GM12878 (cell line): ENCODE results near the gene SPOCK1. TPM values are rescaled to one million over a fixed set of nuclear protein-coding genes. Genes with fewer than 3 reads are reported as not detected.

ENCODE experiments used
- ATAC-seq: fragments of 200-7000 bp; cut with Tn5 transposase; 3 replicates; pipeline ENCODE4 v1.9.1; 2020; ENCODE audit warnings: mild to moderate bottlenecking, moderate library complexity
- BruUV-seq: library from RNA; stranded (reverse); fragments of 400-500 nt; replicated peaks from 2 replicates; lab custom pipeline; 2021; lab: Mats Ljungman, UMichigan
- CTCF ChIA-PET: fragments of 300-600 bp; sonication (Branson Sonifier 250); formaldehyde crosslinking; extraction: SDS; loops from one replicate; lab custom pipeline; 2021; ENCODE audit warnings: inconsistent platforms; lab: Yijun Ruan, JAX
- POLR2A ChIA-PET: fragments of 350-600 bp; formaldehyde crosslinking; extraction: SDS; loops from one replicate; lab custom pipeline; 2021; ENCODE audit warnings: inconsistent platforms; lab: Charles Lee
- RAD21 ChIA-PET: fragments of 300-600 bp; sonication (Branson Sonifier 250); formaldehyde crosslinking; loops from one replicate; lab custom pipeline; 2023; ENCODE audit warnings: antibody characterized with exemption; ENCODE audit not compliant: unreplicated experiment; lab: Charles Lee
- SMC1A ChIA-PET: fragments of 300-600 bp; sonication (Branson Sonifier 250); formaldehyde crosslinking; loops from one replicate; lab custom pipeline; 2023; ENCODE audit not compliant: unreplicated experiment, uncharacterized antibody; lab: Charles Lee
- DNase-seq: peaks from one replicate; pipeline ENCODE4 v3.0.0-alpha.2; 2011; ENCODE audit warnings: low read depth, low spot score
- FAIRE-seq: peaks from 3 replicates; lab custom pipeline; 2011; peaks lifted over from hg19 to GRCh38; lab: Jason Lieb, UNC
- H2AFZ ChIP-seq: 2 replicates; pipeline ENCODE4 v1.6.0; 2011; ENCODE audit warnings: low read depth, low read length, control low read depth; ENCODE audit not compliant: control insufficient read depth
- H3K27ac ChIP-seq: 2 replicates; pipeline ENCODE4 v1.5.1; 2011; ENCODE audit warnings: control low read depth; ENCODE audit not compliant: control insufficient read depth, insufficient read depth
- H3K27me3 ChIP-seq, 2 experiments: replicated peaks in 1 of 2; 2 replicates each; pipeline versions ENCODE4 v1.6.0 to v1.6.1; 2011; ENCODE audit warnings: low read length in 1 of 2; ENCODE audit not compliant: control insufficient read depth in 2 of 2, insufficient read depth in 2 of 2
- H3K36me3 ChIP-seq, 2 experiments: 2 replicates each; pipeline ENCODE4 v1.5.1; 2011; ENCODE audit warnings: low read length in 1 of 2; ENCODE audit not compliant: control insufficient read depth in 2 of 2, insufficient read depth in 2 of 2
- H3K4me1 ChIP-seq: 2 replicates; pipeline ENCODE4 v1.6.1; 2011; ENCODE audit warnings: mild to moderate bottlenecking, low read length, moderate library complexity, mixed read lengths; ENCODE audit not compliant: control insufficient read depth, insufficient read depth
- H3K4me2 ChIP-seq: 2 replicates; pipeline ENCODE4 v1.6.0; 2011; ENCODE audit warnings: control low read depth; ENCODE audit not compliant: control insufficient read depth, insufficient read depth
- H3K4me3 ChIP-seq: fragments of 200-600 bp; sonication (generic); 2 replicates; pipeline ENCODE4 v1.5.1; 2016
- H3K79me2 ChIP-seq: 2 replicates; pipeline ENCODE4 v1.6.0; 2011; ENCODE audit warnings: low read length; ENCODE audit not compliant: control insufficient read depth, insufficient read depth
- H3K9ac ChIP-seq: 2 replicates; pipeline ENCODE4 v1.8.0; 2011; ENCODE audit warnings: low read length, control low read depth, mixed read lengths; ENCODE audit not compliant: control insufficient read depth, insufficient read depth
- H3K9me3 ChIP-seq: replicated peaks from 3 replicates; pipeline ENCODE4 v1.5.1; 2011; ENCODE audit warnings: mild to moderate bottlenecking, low read length; ENCODE audit not compliant: control insufficient read depth, insufficient read depth
- H4K20me1 ChIP-seq: 2 replicates; pipeline ENCODE4 v1.6.0; 2011; ENCODE audit not compliant: control insufficient read depth, insufficient read depth
- CEBPZ ChIP-seq: fragments of 150-350 bp; IDR thresholded peaks from 2 replicates; pipeline ENCODE4 v1.6.1; 2016; ENCODE audit warnings: low read depth, low read length
- FOXK2 ChIP-seq: fragments of 450-650 bp; IDR thresholded peaks from 2 replicates; pipeline ENCODE4 v1.6.1; 2017; ENCODE audit warnings: mild to moderate bottlenecking, moderate library complexity
- MXI1 ChIP-seq: fragments of 150-350 bp; IDR thresholded peaks from 2 replicates; pipeline ENCODE4 v1.6.1; 2011; ENCODE audit warnings: low read depth, mild to moderate bottlenecking, inconsistent platforms, low read length, improper control_type of control experiment
- ZNF384 ChIP-seq: IDR thresholded peaks from 2 replicates; pipeline ENCODE4 v1.6.1; 2012; ENCODE audit warnings: low read depth, mild to moderate bottlenecking, low read length, improper control_type of control experiment, borderline replicate concordance
- ZNF622 ChIP-seq: fragments of 450-650 bp; IDR thresholded peaks from 2 replicates; pipeline ENCODE4 v1.6.1; 2017; ENCODE audit warnings: mild to moderate bottlenecking, inconsistent platforms
- WGBS: methylation state at CpG from one replicate; pipeline ENCODE4 v1.1.6; 2016; ENCODE audit warnings: low lambda C conversion rate; ENCODE audit not compliant: insufficient replicate concordance, insufficient coverage; ENCODE audit errors: missing lambda C conversion rate; 5-methylcytosine and 5-hydroxymethylcytosine counted together
- in situ Hi-C: fragments of 300-500 bp; cut with MboI; formaldehyde crosslinking; loops from 9 replicates; pipeline ENCODE4 v1.14.3; 2018; ENCODE audit warnings: mixed read lengths
- intact Hi-C: fragments of 100-400 bp; cut with micrococcal nuclease; formaldehyde crosslinking; loops from one replicate; pipeline ENCODE4 v1.14.2; 2022; ENCODE audit not compliant: unreplicated experiment
- polyA plus RNA-seq, 11 experiments: library from polyadenylated mRNA; depleted of rRNA in 4 of 11; unstranded in 6 of 11; stranded (reverse) in 5 of 11; fragments of >200 nt; fragmentation: Nextera tagmentation in 4 of 11; fragmentation: Illumina TruSeq in 1 of 11; extraction: Ambion mirVana in 4 of 11; extraction: Trizol in 1 of 11; gene quantifications; 1 replicate in 1 of 11; 2 replicates in 10 of 11; pipeline versions ENCODE4 v1.2.1 to v1.2.3, GENCODE V29; 2011 to 2016; ENCODE audit warnings: inconsistent platforms in 2 of 11, missing spikeins in 2 of 11, low read depth in 1 of 11
- total RNA-seq, 4 experiments: library from RNA; depleted of rRNA in 3 of 4; stranded (reverse); fragments of >200 nt in 3 of 4; fragmentation: Illumina TruSeq in 1 of 4; extraction: Trizol in 1 of 4; gene quantifications; 2 replicates each; pipeline versions ENCODE4 v1.2.1 to v1.2.3, GENCODE V29; 2013 to 2021
- TF ChIP-seq, protein P1 (sequence below), 3 experiments: IDR thresholded peaks in 2 of 3; conservative IDR thresholded peaks in 1 of 3; 2 replicates each; pipeline ENCODE4 v1.5.1; 2011; ENCODE audit warnings: low read depth in 3 of 3, low read length in 3 of 3, mild to moderate bottlenecking in 3 of 3, control low read depth in 2 of 3, moderate library complexity in 2 of 3, inconsistent platforms in 1 of 3, mixed read lengths in 1 of 3; ENCODE audit not compliant: control insufficient read depth in 2 of 3, insufficient read depth in 1 of 3; ENCODE audit errors: extremely low read depth in 1 of 3
- TF ChIP-seq, protein P2 (sequence below): fragments of 450-650 bp; formaldehyde crosslinking; IDR thresholded peaks from 2 replicates; pipeline ENCODE4 v1.5.0; 2022; ENCODE audit warnings: mild to moderate bottlenecking, missing genetic modification characterization

SPOCK1 gene
- total and polyA plus RNA-seq, 10 of the 15 experiments (the other 5 are each of a cell fraction or from before 2014, with no cell fraction given), result 0.06 to 0.68 (median 0.25) TPM; not detected in 3

DNA sequence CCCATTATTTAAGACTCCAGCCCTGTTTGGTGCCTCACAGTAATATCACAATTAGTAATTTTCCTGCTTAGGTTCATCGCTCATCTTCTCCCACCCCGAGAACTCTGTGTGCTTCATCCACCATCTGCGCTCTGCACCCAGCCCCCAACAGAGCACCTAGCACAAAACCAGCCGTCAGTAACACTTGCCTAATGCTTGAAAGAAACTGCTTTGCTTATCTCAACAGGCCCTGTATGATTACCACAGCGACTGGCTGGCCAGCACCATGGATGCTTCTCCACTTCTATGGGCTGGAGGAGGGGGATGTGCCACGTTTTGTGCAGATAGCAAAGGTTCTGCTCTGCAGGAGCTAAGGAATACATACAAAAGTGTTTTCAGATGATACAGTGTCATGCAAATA is 166.8 kb downstream of the SPOCK1 start (continued):
- TF ChIP-seq, protein P1, sequence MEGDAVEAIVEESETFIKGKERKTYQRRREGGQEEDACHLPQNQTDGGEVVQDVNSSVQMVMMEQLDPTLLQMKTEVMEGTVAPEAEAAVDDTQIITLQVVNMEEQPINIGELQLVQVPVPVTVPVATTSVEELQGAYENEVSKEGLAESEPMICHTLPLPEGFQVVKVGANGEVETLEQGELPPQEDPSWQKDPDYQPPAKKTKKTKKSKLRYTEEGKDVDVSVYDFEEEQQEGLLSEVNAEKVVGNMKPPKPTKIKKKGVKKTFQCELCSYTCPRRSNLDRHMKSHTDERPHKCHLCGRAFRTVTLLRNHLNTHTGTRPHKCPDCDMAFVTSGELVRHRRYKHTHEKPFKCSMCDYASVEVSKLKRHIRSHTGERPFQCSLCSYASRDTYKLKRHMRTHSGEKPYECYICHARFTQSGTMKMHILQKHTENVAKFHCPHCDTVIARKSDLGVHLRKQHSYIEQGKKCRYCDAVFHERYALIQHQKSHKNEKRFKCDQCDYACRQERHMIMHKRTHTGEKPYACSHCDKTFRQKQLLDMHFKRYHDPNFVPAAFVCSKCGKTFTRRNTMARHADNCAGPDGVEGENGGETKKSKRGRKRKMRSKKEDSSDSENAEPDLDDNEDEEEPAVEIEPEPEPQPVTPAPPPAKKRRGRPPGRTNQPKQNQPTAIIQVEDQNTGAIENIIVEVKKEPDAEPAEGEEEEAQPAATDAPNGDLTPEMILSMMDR (IDR thresholded peaks at IDR 0.05 in 2 of 3, conservative IDR thresholded peaks at IDR 0.05 in 1 of 3; ENCODE audit: control insufficient read depth in 2 of 3, extremely low read depth in 1 of 3, insufficient read depth in 1 of 3, low read depth in 3 of 3, low read length in 3 of 3), result no peak
- no peak for TF ChIP-seq FOXK2
- TF ChIP-seq, all 136 proteins: peak for 0

GRCh38 chr5:137329586-137330296 is 169.4 kb downstream of the SPOCK1 start:
- DNase-seq, result no peak
- ATAC-seq, result no peak
- Histone ChIP-seq H3K9ac (no peak overlapping the region), H3K4me1 (no peaks in the 10 kb centered on the region), H3K27me3 (no peaks in the 10 kb centered on the region; a peak in 1 of 4 replicates), H3K79me2 (no peaks in the 10 kb centered on the region), H2AFZ (no peak overlapping the region), H3K36me3 (no peaks in the 10 kb centered on the region), H3K4me2 (no peak overlapping the region), H3K27ac (no peak overlapping the region), H3K9me3 (no peaks in the 10 kb centered on the region), H4K20me1 (0 out of 2 replicates have a peak, but pooled peaks cover 2% of the 10 kb centered on the region), H3K4me3 (no peak overlapping the region)
- BruUV-seq, result no TSS peak
- in situ Hi-C loops (loop anchor here (25.0 kb wide), 1 partner anchor 758 kb away; the partner anchor contains the start of gene WNT8A), intact Hi-C loops (no loop called here)
- ChIA-PET SMC1A (interaction anchor here (1.0 kb wide), 1 partner anchor 10 kb away, joined by 8 read pairs; no protein-coding TSS in a partner anchor), CTCF (interaction anchor here (1.7 to 2.3 kb wide), 2 partner anchors 9 to 15 kb away, joined by 5 to 13 read pairs; no protein-coding TSS in a partner anchor), RAD21 (interaction anchor here (1.0 kb wide), 1 partner anchor 9 kb away, joined by 4 read pairs; no protein-coding TSS in a partner anchor), POLR2A (no interaction called here)
- no peak for FAIRE-seq
- WGBS, result 49% methylated on average over 8 of the region's 8 CpGs
- no peak for TF ChIP-seq CEBPZ
- TF ChIP-seq, protein P2, sequence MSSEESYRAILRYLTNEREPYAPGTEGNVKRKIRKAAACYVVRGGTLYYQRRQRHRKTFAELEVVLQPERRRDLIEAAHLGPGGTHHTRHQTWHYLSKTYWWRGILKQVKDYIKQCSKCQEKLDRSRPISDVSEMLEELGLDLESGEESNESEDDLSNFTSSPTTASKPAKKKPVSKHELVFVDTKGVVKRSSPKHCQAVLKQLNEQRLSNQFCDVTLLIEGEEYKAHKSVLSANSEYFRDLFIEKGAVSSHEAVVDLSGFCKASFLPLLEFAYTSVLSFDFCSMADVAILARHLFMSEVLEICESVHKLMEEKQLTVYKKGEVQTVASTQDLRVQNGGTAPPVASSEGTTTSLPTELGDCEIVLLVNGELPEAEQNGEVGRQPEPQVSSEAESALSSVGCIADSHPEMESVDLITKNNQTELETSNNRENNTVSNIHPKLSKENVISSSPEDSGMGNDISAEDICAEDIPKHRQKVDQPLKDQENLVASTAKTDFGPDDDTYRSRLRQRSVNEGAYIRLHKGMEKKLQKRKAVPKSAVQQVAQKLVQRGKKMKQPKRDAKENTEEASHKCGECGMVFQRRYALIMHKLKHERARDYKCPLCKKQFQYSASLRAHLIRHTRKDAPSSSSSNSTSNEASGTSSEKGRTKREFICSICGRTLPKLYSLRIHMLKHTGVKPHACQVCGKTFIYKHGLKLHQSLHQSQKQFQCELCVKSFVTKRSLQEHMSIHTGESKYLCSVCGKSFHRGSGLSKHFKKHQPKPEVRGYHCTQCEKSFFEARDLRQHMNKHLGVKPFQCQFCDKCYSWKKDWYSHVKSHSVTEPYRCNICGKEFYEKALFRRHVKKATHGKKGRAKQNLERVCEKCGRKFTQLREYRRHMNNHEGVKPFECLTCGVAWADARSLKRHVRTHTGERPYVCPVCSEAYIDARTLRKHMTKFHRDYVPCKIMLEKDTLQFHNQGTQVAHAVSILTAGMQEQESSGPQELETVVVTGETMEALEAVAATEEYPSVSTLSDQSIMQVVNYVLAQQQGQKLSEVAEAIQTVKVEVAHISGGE (CRISPR knock-in tag), result no peak
- TF ChIP-seq ZNF622, result no peak
- no peak for TF ChIP-seq MXI1
- TF ChIP-seq ZNF384, result no peak
